Hepatocyte (in vitro differentiated cells): ENCODE results near the gene DBH. TPM values are rescaled to one million over a fixed set of nuclear protein-coding genes. Genes with fewer than 3 reads are reported as not detected.

ENCODE experiments used
- DNase-seq: peaks from one replicate; pipeline ENCODE4 v3.0.0-alpha.2; 2016; ENCODE audit warnings: low spot score
- H2AFZ ChIP-seq: fragments of 200-600 bp; sonication (generic); 2 replicates; pipeline ENCODE4 v1.6.0; 2016; ENCODE audit warnings: antibody characterized with exemption, mild to moderate bottlenecking
- H3K27ac ChIP-seq: fragments of 200-600 bp; sonication (generic); 2 replicates; pipeline ENCODE4 v1.5.1; 2016; ENCODE audit warnings: mild to moderate bottlenecking
- H3K27me3 ChIP-seq: fragments of 200-600 bp; sonication (generic); 2 replicates; pipeline ENCODE4 v1.6.1; 2016
- H3K36me3 ChIP-seq: fragments of 200-600 bp; sonication (generic); replicated peaks from 2 replicates; pipeline ENCODE4 v1.5.1; 2016; ENCODE audit warnings: low read depth; ENCODE audit not compliant: insufficient read depth
- H3K4me1 ChIP-seq: fragments of 200-600 bp; sonication (generic); 2 replicates; pipeline ENCODE4 v1.5.1; 2016; ENCODE audit warnings: mild to moderate bottlenecking, moderate library complexity; ENCODE audit not compliant: insufficient read depth
- H3K4me2 ChIP-seq: fragments of 200-600 bp; sonication (generic); 2 replicates; pipeline ENCODE4 v1.6.0; 2016
- H3K4me3 ChIP-seq: fragments of 200-600 bp; sonication (generic); 2 replicates; pipeline ENCODE4 v1.5.1; 2016; ENCODE audit warnings: mild to moderate bottlenecking
- H3K79me2 ChIP-seq: fragments of 200-600 bp; sonication (generic); 2 replicates; pipeline ENCODE4 v1.6.0; 2017; ENCODE audit warnings: mild to moderate bottlenecking
- H3K9me2 ChIP-seq: fragments of 200-600 bp; sonication (generic); replicated peaks from 2 replicates; pipeline ENCODE4 v1.6.0; 2017; ENCODE audit warnings: mild to moderate bottlenecking; ENCODE audit not compliant: insufficient read depth
- H3K9me3 ChIP-seq: fragments of 200-600 bp; sonication (generic); 2 replicates; pipeline ENCODE4 v1.5.1; 2016; ENCODE audit warnings: low read depth, mild to moderate bottlenecking
- H4K20me1 ChIP-seq: fragments of 200-600 bp; sonication (generic); 2 replicates; pipeline ENCODE4 v1.6.0; 2016; ENCODE audit warnings: mild to moderate bottlenecking; ENCODE audit not compliant: insufficient read depth, poor library complexity, severe bottlenecking
- CTCF ChIP-seq: fragments of 200-600 bp; sonication (generic); IDR thresholded peaks from 2 replicates; pipeline ENCODE4 v1.5.1; 2016; ENCODE audit warnings: antibody characterized with exemption, mild to moderate bottlenecking; ENCODE audit not compliant: poor library complexity
- EZH2 ChIP-seq: fragments of 200-600 bp; sonication (generic); IDR thresholded peaks from 2 replicates; pipeline ENCODE4 v1.6.1; 2016; ENCODE audit warnings: antibody characterized with exemption, mild to moderate bottlenecking, borderline replicate concordance
- EZH2phosphoT487 ChIP-seq: fragments of 200-600 bp; sonication (generic); IDR thresholded peaks from one replicate; pipeline ENCODE4 v1.6.1; 2018; ENCODE audit warnings: antibody characterized with exemption, mild to moderate bottlenecking, low read depth, moderate library complexity; ENCODE audit not compliant: unreplicated experiment, severe bottlenecking
- WGBS: methylation state at CpG from one replicate; pipeline ENCODE4 v1.1.6; 2016; ENCODE audit warnings: low lambda C conversion rate; ENCODE audit errors: missing lambda C conversion rate; 5-methylcytosine and 5-hydroxymethylcytosine counted together
- polyA plus RNA-seq: library from polyadenylated mRNA; unstranded; fragments of >200 nt; fragmentation: Nextera tagmentation; extraction: Ambion mirVana; gene quantifications from 2 replicates; pipeline ENCODE4 v1.2.1, GENCODE V29; 2016
- total RNA-seq: library from RNA; depleted of rRNA; stranded (reverse); fragments of >200 nt; gene quantifications from 2 replicates; pipeline ENCODE4 v1.2.3, GENCODE V29; 2014

DBH gene
- total and polyA plus RNA-seq, 2 experiments from 2014 or later, result 0.44 TPM; not detected in 1

GRCh38 chr9:133706307-133707050 lies 70.3 kb downstream of the DBH start:
- H3K27ac ChIP-seq, result no peak overlapping the region
- no peak overlapping the region for H3K4me3 ChIP-seq
- no peaks in the 10 kb centered on the region for H3K79me2 ChIP-seq
- peaks cover 27% of the 10 kb centered on the region for H3K4me1 ChIP-seq
- no peak for DNase-seq
- 82% methylated on average over 12 of the region's 12 CpGs for WGBS
- no peaks in the 10 kb centered on the region for H4K20me1 ChIP-seq
- H2AFZ ChIP-seq, result no peak overlapping the region
- no peaks in the 10 kb centered on the region for H3K9me2 ChIP-seq
- H3K27me3 ChIP-seq, result no peaks in the 10 kb centered on the region
- H3K9me3 ChIP-seq, result no peaks in the 10 kb centered on the region
- no peaks in the 10 kb centered on the region for H3K36me3 ChIP-seq
- H3K4me2 ChIP-seq, result no peak overlapping the region
- TF ChIP-seq CTCF, result no peak

GRCh38 chr9:133707065-133707762 lies 71.1 kb downstream of the DBH start:
- TF ChIP-seq EZH2 (no peak), EZH2phosphoT487 (no peak), CTCF (no peak)
- no peak for DNase-seq
- Histone ChIP-seq H3K9me3 (no peaks in the 10 kb centered on the region), H3K9me2 (no peaks in the 10 kb centered on the region), H3K4me3 (no peak overlapping the region), H3K27ac (no peak overlapping the region), H2AFZ (no peak overlapping the region), H4K20me1 (no peaks in the 10 kb centered on the region), H3K4me1 (peaks cover 26% of the 10 kb centered on the region), H3K27me3 (no peaks in the 10 kb centered on the region), H3K36me3 (no peaks in the 10 kb centered on the region), H3K4me2 (no peak overlapping the region), H3K79me2 (no peaks in the 10 kb centered on the region)
- 74% methylated on average over 17 of the region's 17 CpGs for WGBS

- Histone ChIP-seq H3K9me2 (no peaks in the 10 kb centered on the region), H3K4me2 (no peak overlapping the region), H3K79me2 (no peaks in the 10 kb centered on the region), H3K36me3 (no peaks in the 10 kb centered on the region), H3K27me3 (no peaks in the 10 kb centered on the region), H3K4me3 (no peak overlapping the region), H3K27ac (no peak overlapping the region), H3K9me3 (no peaks in the 10 kb centered on the region), H3K4me1 (peaks cover 20% of the 10 kb centered on the region), H4K20me1 (no peaks in the 10 kb centered on the region), H2AFZ (no peak overlapping the region)
- no peak for DNase-seq
- TF ChIP-seq EZH2phosphoT487 (no peak), CTCF (no peak), EZH2 (no peak)
- 93% methylated on average over 10 of the region's 15 CpGs for WGBS
Measured at GRCh38 chr9:133707763-133708245, 71.6 kb downstream of the DBH start.
